ENCODE results near the gene STAT5B. TPM values are rescaled to one million over a fixed set of nuclear protein-coding genes. Genes with fewer than 3 reads are reported as not detected.

The STAT5B gene
- total and polyA plus RNA-seq, 9 of the 15 experiments (the other 6 are each of a cell fraction or from before 2014, with no cell fraction given) = 20.8 to 176 (median 92.4) TPM

GRCh38 chr17:42311240-42312034 is 35.2 kb upstream of the STAT5B start (continued):
- no peak for TF ChIP-seq ZBTB33 (CRISPR knock-in tag; IDR thresholded peaks at IDR 0.05)
- no peak for TF ChIP-seq MTF1 (CRISPR knock-in tag; IDR thresholded peaks at IDR 0.05; ENCODE audit: borderline replicate concordance)
- peak in 1 of 2 experiments; percentile 70; a peak in 2 of 4 replicates for TF ChIP-seq RCOR1 (IDR thresholded peaks at IDR 0.05; ENCODE audit: borderline replicate concordance in 1 of 2, low read depth in 2 of 2, low read length in 2 of 2)
- peak; percentile 23; the same call in 1 of the 2 replicates for TF ChIP-seq ZNF589 (CRISPR knock-in tag; IDR thresholded peaks at IDR 0.05; ENCODE audit: low read depth)
- no peak for TF ChIP-seq ZNF740 (CRISPR knock-in tag; IDR thresholded peaks at IDR 0.05)
- no peak for TF ChIP-seq ZNF740 (tag; IDR thresholded peaks at IDR 0.05)
- TF ChIP-seq SIN3B (IDR thresholded peaks at IDR 0.05; ENCODE audit: low read depth) = no peak
- TF ChIP-seq SIN3A (IDR thresholded peaks at IDR 0.05; ENCODE audit: borderline replicate concordance in 2 of 2, control insufficient read depth in 1 of 2, low read depth in 2 of 2, low read length in 2 of 2) = peak; percentile 39 to 50; a peak in 2 of 4 replicates
- TF ChIP-seq XRCC4 (IDR thresholded peaks at IDR 0.05; ENCODE audit: extremely low read depth, insufficient read depth, insufficient read length) = no peak
- TF ChIP-seq RBM25 (IDR thresholded peaks at IDR 0.05; ENCODE audit: low read depth, low read length, severe bottlenecking) = no peak
- no peak for TF ChIP-seq RBM17 (IDR thresholded peaks at IDR 0.05; ENCODE audit: borderline replicate concordance, low read depth, low read length)
- no peak for TF ChIP-seq SNRNP70 (optimal IDR thresholded peaks at IDR 0.05; ENCODE audit: low read depth, low read length)
- no peak for TF ChIP-seq FOXJ3 (CRISPR knock-in tag; IDR thresholded peaks at IDR 0.05)
- TF ChIP-seq TFAM (CRISPR knock-in tag; conservative IDR thresholded peaks at IDR 0.05) = no peak
- no peak for TF ChIP-seq ZFP91 (CRISPR knock-in tag; IDR thresholded peaks at IDR 0.05)
- TF ChIP-seq NFYB (IDR thresholded peaks at IDR 0.05; ENCODE audit: extremely low read depth, insufficient read length) = no peak
- no peak for TF ChIP-seq STAT6 (CRISPR knock-in tag; IDR thresholded peaks at IDR 0.05)
- TF ChIP-seq RAD51 (IDR thresholded peaks at IDR 0.05; ENCODE audit: borderline replicate concordance, low read depth) = peak; percentile 53; the same call in 1 of the 2 replicates
- peak; percentile 28; the same call in 1 of the 2 replicates for TF ChIP-seq MYNN (IDR thresholded peaks at IDR 0.05)
- TF ChIP-seq MYNN (CRISPR knock-in tag; IDR thresholded peaks at IDR 0.05) = no peak

Data from K562 (cell line).